A549 (cell line): Measurements from ENCODE around the gene IL19. TPM values are rescaled to one million over a fixed set of nuclear protein-coding genes. Genes with fewer than 3 reads are reported as not detected.

Source experiments
- ATAC-seq, 2 experiments: fragments of 200-7000 bp in 1 of 2; fragments of >200 bp in 1 of 2; cut with Nextera tagmentation in 1 of 2; cut with Tn5 transposase in 1 of 2; 3 replicates each; pipeline versions ENCODE4 v1.8.0 to v1.9.1; 2018 to 2020; ENCODE audit warnings: mild to moderate bottlenecking in 1 of 2, moderate library complexity in 1 of 2
- CTCF ChIA-PET: fragments of 300-600 bp; sonication (Branson Sonifier 250); formaldehyde crosslinking; extraction: SDS; loops from one replicate; lab custom pipeline; 2021; ENCODE audit warnings: antibody characterized with exemption, inconsistent platforms; lab: Yijun Ruan, JAX
- POLR2A ChIA-PET: fragments of 350-600 bp; formaldehyde crosslinking; extraction: SDS; loops from one replicate; lab custom pipeline; 2021; ENCODE audit warnings: antibody characterized with exemption, inconsistent platforms; lab: Yijun Ruan, JAX
- DNase-seq, 2 experiments: peaks; one replicate each; pipeline versions ENCODE4 v3.0.0 to v3.0.0-alpha.2; 2011 to 2016; ENCODE audit warnings: low read depth in 1 of 2, low spot score in 1 of 2
- FAIRE-seq: peaks from 2 replicates; lab custom pipeline; 2011; peaks lifted over from hg19 to GRCh38; lab: Jason Lieb, UNC
- H3K27ac ChIP-seq, 2 experiments: fragments of >200 bp; sonication (Bioruptor Twin); formaldehyde crosslinking; 3 replicates each; pipeline ENCODE4 v1.5.1; 2016 to 2017
- H3K4me1 ChIP-seq: fragments of >200 bp; sonication (Bioruptor Twin); formaldehyde crosslinking; 3 replicates; pipeline ENCODE4 v1.6.1; 2016
- H3K4me2 ChIP-seq: fragments of >200 bp; sonication (Bioruptor Twin); formaldehyde crosslinking; 3 replicates; pipeline ENCODE4 v1.6.1; 2016
- H3K4me3 ChIP-seq: fragments of >200 bp; sonication (Bioruptor Twin); formaldehyde crosslinking; 3 replicates; pipeline ENCODE4 v1.5.1; 2016
- H3K9me3 ChIP-seq: fragments of >200 bp; sonication (Bioruptor Twin); formaldehyde crosslinking; 3 replicates; pipeline ENCODE4 v1.6.1; 2016
- BHLHE40 ChIP-seq: IDR thresholded peaks from 2 replicates; pipeline ENCODE4 v1.6.1; 2012; ENCODE audit warnings: low read depth, low read length, inconsistent platforms
- CHD2 ChIP-seq: fragments of 150-350 bp; IDR thresholded peaks from 2 replicates; pipeline ENCODE4 v1.6.1; 2014; ENCODE audit warnings: low read length; ENCODE audit not compliant: partially characterized antibody
- CTCF ChIP-seq: fragments of >200 bp; sonication (Bioruptor Twin); formaldehyde crosslinking; IDR thresholded peaks from 3 replicates; pipeline ENCODE4 v1.5.1; 2016
- EHF ChIP-seq: fragments of 250-450 bp; sonication (Bioruptor Pico); IDR thresholded peaks from 2 replicates; pipeline ENCODE4 v1.5.0; 2020; ENCODE audit warnings: mild to moderate bottlenecking
- FOSB ChIP-seq: fragments of 250-450 bp; sonication (Bioruptor Pico); IDR thresholded peaks from 2 replicates; pipeline ENCODE4 v1.5.0; 2020; ENCODE audit warnings: mild to moderate bottlenecking, moderate library complexity
- FOXS1 ChIP-seq: fragments of 250-450 bp; sonication (Bioruptor Pico); IDR thresholded peaks from 2 replicates; pipeline ENCODE4 v1.5.0; 2020; ENCODE audit warnings: mild to moderate bottlenecking, moderate library complexity
- JUNB ChIP-seq: fragments of >200 bp; sonication (Bioruptor Twin); formaldehyde crosslinking; IDR thresholded peaks from 2 replicates; pipeline ENCODE4 v1.6.1; 2016
- KDM1A ChIP-seq: fragments of 200-600 bp; sonication (generic); IDR thresholded peaks from 2 replicates; pipeline ENCODE4 v1.6.1; 2016; ENCODE audit warnings: low read depth, mild to moderate bottlenecking
- KDM5A ChIP-seq: fragments of 200-600 bp; sonication (generic); IDR thresholded peaks from 2 replicates; pipeline ENCODE4 v1.6.1; 2016; ENCODE audit warnings: antibody characterized with exemption, mild to moderate bottlenecking
- MAFK ChIP-seq: fragments of 450-650 bp; IDR thresholded peaks from 2 replicates; pipeline ENCODE4 v1.6.1; 2014; ENCODE audit not compliant: partially characterized antibody
- MYC ChIP-seq: IDR thresholded peaks from 2 replicates; pipeline ENCODE4 v1.6.1; 2012; ENCODE audit warnings: mild to moderate bottlenecking, inconsistent platforms, low read length, improper control_type of control experiment, borderline replicate concordance
- NFE2L2 ChIP-seq: fragments of 150-350 bp; conservative IDR thresholded peaks from 2 replicates; pipeline ENCODE4 v1.6.1; 2014; ENCODE audit warnings: low read length
- NPAS2 ChIP-seq: fragments of 250-450 bp; sonication (Bioruptor Pico); IDR thresholded peaks from 2 replicates; pipeline ENCODE4 v1.8.0; 2022; ENCODE audit warnings: mild to moderate bottlenecking, moderate library complexity, borderline replicate concordance
- POLR2A ChIP-seq: IDR thresholded peaks from 2 replicates; pipeline ENCODE4 v1.6.1; 2012; ENCODE audit warnings: mild to moderate bottlenecking, low read length
- ZC3H11A ChIP-seq: fragments of 450-650 bp; IDR thresholded peaks from 2 replicates; pipeline ENCODE4 v1.6.1; 2014; ENCODE audit warnings: antibody characterized with exemption, mild to moderate bottlenecking
- ZFP36 ChIP-seq: fragments of 450-650 bp; IDR thresholded peaks from 2 replicates; pipeline ENCODE4 v1.6.1; 2014; ENCODE audit warnings: borderline replicate concordance; ENCODE audit not compliant: partially characterized antibody
- ZNF302 ChIP-seq: fragments of 250-450 bp; sonication (Bioruptor Pico); IDR thresholded peaks from 2 replicates; pipeline ENCODE4 v1.9.0; 2021; ENCODE audit warnings: inconsistent platforms, mild to moderate bottlenecking, moderate library complexity
- WGBS: methylation state at CpG from one replicate; pipeline ENCODE4 v1.1.6; 2017; ENCODE audit errors: missing lambda C conversion rate; 5-methylcytosine and 5-hydroxymethylcytosine counted together
- polyA plus RNA-seq, 4 experiments: library from polyadenylated mRNA; depleted of rRNA in 3 of 4; stranded (reverse); fragments of >200 nt; fragmentation: RNase III in 1 of 4; extraction: RNeasy Plus Mini Kit Qiagen cat#74134 plus additional on column Dnase treatment in 1 of 4; gene quantifications; 2 replicates in 3 of 4; 3 replicates in 1 of 4; pipeline ENCODE4 v1.2.3, GENCODE V29; 2011 to 2017
- TF ChIP-seq, protein P1 (sequence below): IDR thresholded peaks from 2 replicates; pipeline ENCODE4 v1.6.1; 2012; ENCODE audit warnings: low read depth, borderline replicate concordance
- TF ChIP-seq, protein P2 (sequence below): IDR thresholded peaks from 2 replicates; pipeline ENCODE4 v1.6.1; 2012
- TF ChIP-seq, protein P3 (sequence below): IDR thresholded peaks from 2 replicates; pipeline ENCODE4 v1.6.1; 2012
- TF ChIP-seq, protein P4 (sequence below): fragments of 250-450 bp; sonication (Bioruptor Pico); IDR thresholded peaks from 2 replicates; pipeline ENCODE4 v1.5.0; 2020; ENCODE audit warnings: low read depth, mild to moderate bottlenecking, moderate library complexity

Gene IL19
- polyA plus RNA-seq, 2 of the 4 experiments (the other 2 are of a cell fraction): not detected

DNA sequence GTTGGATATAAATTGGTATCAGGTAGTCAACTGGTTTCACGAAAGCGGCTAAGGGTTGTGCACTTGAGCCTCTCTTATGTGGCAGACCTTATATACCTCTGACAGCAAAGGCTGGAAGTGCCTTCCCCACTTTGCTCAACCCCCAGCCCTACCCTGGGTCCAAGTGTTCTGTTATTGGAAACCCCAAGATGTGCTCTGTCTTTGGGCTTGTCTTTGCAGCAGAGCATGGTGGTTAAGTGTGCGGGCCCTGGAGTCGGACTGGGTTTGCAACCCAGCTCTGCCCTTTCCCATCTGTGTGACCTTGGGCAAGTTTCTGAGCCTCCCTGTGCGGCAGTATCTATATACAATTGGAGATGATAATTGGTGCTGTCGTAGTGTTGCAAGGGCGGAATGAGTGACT lies 12.9 kb downstream of the IL19 start:
- H3K27ac ChIP-seq: no peak overlapping the region
- no peak for DNase-seq
- WGBS: 75% methylated on average over 7 of the region's 7 CpGs
- no peak overlapping the region for H3K4me2 ChIP-seq
- POLR2A ChIA-PET: no interaction called here
- no peaks in the 10 kb centered on the region for H3K4me1 ChIP-seq
- CTCF ChIA-PET: interaction anchor here (1.2 to 1.6 kb wide), 2 partner anchors 7 to 15 kb away, joined by 3 read pairs; no protein-coding TSS in a partner anchor
- no peak overlapping the region for H3K4me3 ChIP-seq
- TF ChIP-seq POLR2A (no peak), NFE2L2 (no peak), CHD2 (no peak), BHLHE40 (no peak)
- TF ChIP-seq, protein P1, sequence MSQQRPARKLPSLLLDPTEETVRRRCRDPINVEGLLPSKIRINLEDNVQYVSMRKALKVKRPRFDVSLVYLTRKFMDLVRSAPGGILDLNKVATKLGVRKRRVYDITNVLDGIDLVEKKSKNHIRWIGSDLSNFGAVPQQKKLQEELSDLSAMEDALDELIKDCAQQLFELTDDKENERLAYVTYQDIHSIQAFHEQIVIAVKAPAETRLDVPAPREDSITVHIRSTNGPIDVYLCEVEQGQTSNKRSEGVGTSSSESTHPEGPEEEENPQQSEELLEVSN: no peak
- TF ChIP-seq, all 56 proteins: peak for 0
- ATAC-seq (no peak), FAIRE-seq (no peak)
- no peaks in the 10 kb centered on the region for H3K9me3 ChIP-seq

DNA sequence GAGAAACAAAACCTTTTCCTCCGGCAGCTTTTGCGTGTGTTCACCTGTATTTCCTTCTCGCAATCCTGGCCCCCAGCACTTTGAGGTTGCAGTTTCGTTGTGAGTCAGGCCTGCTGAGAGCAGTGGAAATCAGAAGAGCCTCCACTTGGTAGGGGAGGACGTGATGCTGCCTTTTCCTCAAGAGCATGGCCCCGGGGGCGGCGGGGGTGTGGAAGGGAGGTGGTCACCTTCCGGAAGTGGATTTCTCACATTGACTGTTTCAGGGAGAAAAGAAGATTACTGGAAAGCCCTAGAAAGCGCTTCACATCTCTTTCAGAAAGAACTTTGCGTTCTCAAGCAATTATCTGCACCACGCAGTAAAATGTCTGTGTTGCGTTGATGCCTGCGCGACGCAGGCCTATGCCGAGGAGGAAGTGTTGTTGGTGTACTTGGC lies 13.9 kb downstream of the IL19 start:
- ATAC-seq: no peak
- TF ChIP-seq MAFK: no peak
- TF ChIP-seq, protein P2, sequence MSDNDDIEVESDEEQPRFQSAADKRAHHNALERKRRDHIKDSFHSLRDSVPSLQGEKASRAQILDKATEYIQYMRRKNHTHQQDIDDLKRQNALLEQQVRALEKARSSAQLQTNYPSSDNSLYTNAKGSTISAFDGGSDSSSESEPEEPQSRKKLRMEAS: no peak
- no peak for TF ChIP-seq JUNB
- TF ChIP-seq EHF (CRISPR knock-in tag): no peak
- TF ChIP-seq ZC3H11A: no peak
- TF ChIP-seq ZNF302 (CRISPR knock-in tag): no peak
- TF ChIP-seq MYC: no peak

GRCh38 chr1:206785182-206785765 lies 14.7 kb downstream of the IL19 start:
- Histone ChIP-seq H3K9me3 (no peaks in the 10 kb centered on the region), H3K4me3 (no peak overlapping the region), H3K27ac (no peak overlapping the region), H3K4me2 (no peak overlapping the region)
- ChIA-PET POLR2A (no interaction called here), CTCF (interaction anchor here (2.6 kb wide), 1 partner anchor 127 kb away, joined by 11 read pairs; no protein-coding TSS in a partner anchor)
- FAIRE-seq: no peak
- WGBS: 41% methylated on average over 4 of the region's 4 CpGs
- DNase-seq: no peak
- ATAC-seq: no peak
- no peak for TF ChIP-seq POLR2A
- no peak for TF ChIP-seq KDM1A
- TF ChIP-seq, protein P3, sequence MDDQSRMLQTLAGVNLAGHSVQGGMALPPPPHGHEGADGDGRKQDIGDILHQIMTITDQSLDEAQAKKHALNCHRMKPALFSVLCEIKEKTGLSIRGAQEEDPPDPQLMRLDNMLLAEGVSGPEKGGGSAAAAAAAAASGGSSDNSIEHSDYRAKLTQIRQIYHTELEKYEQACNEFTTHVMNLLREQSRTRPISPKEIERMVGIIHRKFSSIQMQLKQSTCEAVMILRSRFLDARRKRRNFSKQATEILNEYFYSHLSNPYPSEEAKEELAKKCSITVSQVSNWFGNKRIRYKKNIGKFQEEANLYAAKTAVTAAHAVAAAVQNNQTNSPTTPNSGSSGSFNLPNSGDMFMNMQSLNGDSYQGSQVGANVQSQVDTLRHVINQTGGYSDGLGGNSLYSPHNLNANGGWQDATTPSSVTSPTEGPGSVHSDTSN: no peak
- TF ChIP-seq FOXS1 (CRISPR knock-in tag): no peak
- TF ChIP-seq, protein P4, sequence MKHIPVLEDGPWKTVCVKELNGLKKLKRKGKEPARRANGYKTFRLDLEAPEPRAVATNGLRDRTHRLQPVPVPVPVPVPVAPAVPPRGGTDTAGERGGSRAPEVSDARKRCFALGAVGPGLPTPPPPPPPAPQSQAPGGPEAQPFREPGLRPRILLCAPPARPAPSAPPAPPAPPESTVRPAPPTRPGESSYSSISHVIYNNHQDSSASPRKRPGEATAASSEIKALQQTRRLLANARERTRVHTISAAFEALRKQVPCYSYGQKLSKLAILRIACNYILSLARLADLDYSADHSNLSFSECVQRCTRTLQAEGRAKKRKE (CRISPR knock-in tag): no peak
- no peak for TF ChIP-seq NPAS2 (CRISPR knock-in tag)
- no peak for TF ChIP-seq CTCF
- no peak for TF ChIP-seq FOSB (CRISPR knock-in tag)
- no peak for TF ChIP-seq ZFP36
- TF ChIP-seq KDM5A: no peak
- TF ChIP-seq, all 56 proteins: peak for 0
- no peaks in the 10 kb centered on the region for H3K4me1 ChIP-seq

More for the DNA sequence above, 13.9 kb downstream of the IL19 start:
- WGBS: 82% methylated on average over 17 of the region's 17 CpGs
- FAIRE-seq (no peak), DNase-seq (no peak)
- CTCF ChIA-PET: interaction anchor here (1.2 to 1.6 kb wide), 2 partner anchors 8 to 14 kb away, joined by 3 read pairs; no protein-coding TSS in a partner anchor
- Histone ChIP-seq H3K4me2 (no peak overlapping the region), H3K9me3 (no peaks in the 10 kb centered on the region), H3K4me3 (no peak overlapping the region), H3K4me1 (no peaks in the 10 kb centered on the region), H3K27ac (no peak overlapping the region)
- POLR2A ChIA-PET: no interaction called here
